Head of caudate nucleus (tissue), 42 donors: ENCODE results near the gene PALD1.
A peak's percentile ranks its signal among the peaks of the same experiment; 100 is the strongest.

Experiments used
- DNase-seq, 42 donors: peaks; one replicate each; pipeline versions ENCODE4 v3.0.0 to v3.0.0-alpha.2; 2020 to 2021; ENCODE audit warnings: mixed read lengths in 7 of 42
- intact Hi-C: fragments of 100-400 bp; cut with DNase I; formaldehyde crosslinking; loops from one replicate; pipeline ENCODE4 v1.15.0; 2022

The PALD1 gene

DNA sequence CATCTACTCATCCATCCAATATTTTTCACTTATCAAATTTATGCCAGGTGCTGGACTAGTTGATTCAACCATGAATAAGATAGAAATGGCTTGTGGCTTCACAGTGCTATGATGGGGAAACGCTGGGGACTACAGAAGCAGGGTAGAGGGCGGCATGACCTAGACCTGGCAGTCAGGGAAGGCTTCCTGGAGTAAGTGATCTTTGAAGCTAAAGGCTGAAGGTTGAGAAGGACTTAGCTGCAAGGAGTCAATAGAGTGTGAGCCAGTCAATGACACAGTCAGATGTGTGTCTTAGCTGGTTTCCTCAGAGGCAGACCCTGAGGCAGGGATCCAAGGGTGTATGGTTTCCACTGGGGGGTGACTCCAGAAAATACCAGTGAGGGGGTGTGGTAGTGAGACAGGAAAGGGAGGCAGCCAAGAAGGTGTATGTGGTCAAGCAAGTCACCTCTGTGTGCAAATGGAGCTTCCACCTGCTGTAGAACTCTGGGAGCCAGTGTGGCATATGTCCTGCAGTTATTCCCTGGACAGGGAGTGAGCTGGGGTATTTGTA lies 113.7 kb downstream of the PALD1 start:
- intact Hi-C loops, result no loop called here
- DNase-seq, result peak in 9 of 42 donors; percentile 1 to 18 (median 5)

DNA sequence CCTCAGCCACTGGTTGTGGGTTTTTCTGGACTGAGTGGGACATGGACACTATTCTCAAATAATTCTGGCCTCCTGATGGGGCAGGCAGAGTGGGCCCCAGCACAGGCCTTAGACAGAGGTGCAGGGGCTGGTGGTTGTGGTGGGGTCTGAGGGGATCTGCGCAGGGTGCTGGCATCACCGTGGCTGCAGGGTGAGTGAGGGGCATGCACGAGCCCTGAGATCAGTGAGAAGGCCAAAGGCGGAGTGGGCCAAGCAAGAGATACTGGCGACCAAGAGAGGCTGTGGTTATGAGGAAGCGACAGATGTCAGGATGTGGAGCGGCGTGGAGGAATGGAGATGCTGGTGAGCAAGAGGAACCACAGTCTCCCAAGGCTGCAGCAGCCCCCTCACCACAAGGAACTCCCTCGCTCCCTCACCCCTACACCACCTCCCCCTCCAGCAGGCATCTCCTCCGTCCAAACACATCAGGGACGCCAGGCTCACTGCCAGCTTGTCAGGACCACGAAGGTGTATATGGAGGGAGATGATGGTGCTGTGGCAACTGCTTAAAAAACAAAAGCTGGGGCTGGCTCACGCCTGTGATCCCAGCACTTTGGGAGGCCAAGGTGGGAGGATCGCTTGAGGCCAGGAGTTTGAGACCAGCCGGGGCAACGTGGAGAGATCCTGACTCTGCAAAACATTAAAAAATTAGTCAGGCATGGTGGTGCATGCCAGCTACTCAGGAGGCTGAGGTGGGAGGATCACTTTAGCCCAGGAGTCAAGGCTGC lies 114.4 kb downstream of the PALD1 start:
- intact Hi-C loops, result no loop called here
- peak in 8 of 42 donors; percentile 4 to 38 (median 14) for DNase-seq

GRCh38 chr10:70593513-70593890 lies 114.9 kb downstream of the PALD1 start:
- intact Hi-C loops, result no loop called here
- peak in 4 of 42 donors; percentile 6 to 29 (median 20) for DNase-seq

DNA sequence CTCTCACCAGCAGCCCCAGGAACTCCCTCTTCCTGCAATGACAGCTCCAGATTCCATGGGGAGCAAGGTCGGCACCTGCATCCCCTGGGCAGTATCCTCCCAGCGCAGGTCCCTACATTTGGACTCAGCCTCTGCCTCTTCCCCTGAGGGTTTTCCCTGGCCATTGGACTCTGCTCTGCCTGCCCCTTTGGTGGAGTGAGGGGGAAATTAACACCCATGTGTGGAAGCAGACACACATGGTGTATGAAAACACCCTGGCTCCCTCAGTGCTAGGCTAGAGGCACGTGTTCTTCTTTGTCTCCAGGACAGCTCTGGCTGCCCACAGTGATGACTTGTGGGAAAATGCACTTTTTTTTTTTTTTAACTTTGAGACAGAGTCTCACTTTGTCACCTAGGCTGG lies 115.6 kb downstream of the PALD1 start:
- intact Hi-C loops, result no loop called here
- peak in 4 of 42 donors; percentile 6 to 37 (median 28) for DNase-seq

DNA sequence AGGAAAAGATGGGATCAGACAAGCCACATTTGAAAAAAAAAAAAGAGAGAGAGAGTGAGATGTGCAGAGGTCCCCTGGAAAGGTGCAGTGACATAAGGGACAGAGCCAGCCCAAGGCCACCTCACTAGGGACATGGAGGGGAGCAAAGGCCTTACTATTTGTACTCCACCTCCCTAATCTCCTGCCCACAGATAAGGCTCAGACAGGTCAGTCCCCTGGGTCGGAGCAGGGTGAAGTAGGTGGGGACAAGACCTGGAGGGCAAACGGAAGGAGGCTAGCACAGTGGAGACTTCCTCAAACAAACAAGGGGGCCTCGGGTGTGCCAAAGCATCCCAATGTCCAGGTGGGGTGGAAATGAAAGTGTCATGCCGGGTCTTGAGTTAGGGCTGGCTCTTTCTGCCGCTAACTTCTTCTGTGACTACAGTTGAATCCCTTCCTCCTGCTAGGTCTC lies 117.0 kb downstream of the PALD1 start:
- DNase-seq, result peak in 4 of 42 donors; percentile 9 to 38 (median 30)
- intact Hi-C loops, result no loop called here

GRCh38 chr10:70596110-70596798 lies 117.7 kb downstream of the PALD1 start:
- intact Hi-C loops, result no loop called here
- DNase-seq, result peak; percentile 25 to 90 (median 69)

DNA sequence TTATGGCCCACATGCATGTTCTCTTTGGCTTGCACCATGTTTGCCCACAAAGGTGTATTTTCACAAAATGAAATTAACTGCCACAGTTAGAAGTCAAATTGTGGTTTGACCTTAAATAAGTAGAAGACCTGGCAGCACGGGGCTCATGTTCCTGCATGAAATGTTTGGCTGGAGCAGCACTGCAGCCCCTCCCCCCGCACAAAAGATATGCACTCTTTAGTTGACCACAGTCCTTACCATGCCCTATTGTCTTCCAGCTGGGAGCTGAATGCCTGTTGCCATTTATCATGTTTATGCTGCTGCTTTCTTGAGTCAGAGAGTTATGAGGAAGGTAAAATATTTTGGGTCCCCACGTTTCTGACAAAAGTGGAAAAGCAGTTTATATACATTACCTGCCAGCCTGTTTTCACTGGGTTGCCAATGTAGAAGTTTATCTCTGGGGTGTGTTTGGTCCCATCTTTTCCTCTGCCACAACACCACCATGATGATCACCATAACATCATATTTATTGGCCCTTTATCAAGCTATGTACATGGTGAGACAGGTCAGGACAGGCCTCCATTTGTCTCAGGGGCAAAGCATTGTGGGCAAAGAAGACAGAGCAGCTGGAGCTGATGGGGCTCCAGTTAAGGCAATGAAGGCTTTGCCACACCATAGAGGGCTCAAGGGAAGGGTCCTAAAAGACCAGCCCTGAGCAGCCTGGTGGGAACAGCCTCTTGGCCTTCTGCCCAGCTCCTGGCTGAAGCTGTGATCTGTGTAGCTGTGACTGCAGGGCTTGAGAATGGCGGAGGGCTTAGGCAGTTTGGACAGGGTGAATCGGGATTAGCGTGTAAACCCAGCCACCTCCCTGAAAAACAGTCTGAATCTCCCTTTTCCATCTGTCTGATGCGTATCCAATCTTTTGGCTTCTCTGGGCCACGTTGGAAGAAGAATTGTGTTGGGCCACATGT lies 118.6 kb downstream of the PALD1 start:
- intact Hi-C loops, result no loop called here
- DNase-seq, result peak in 3 of 42 donors; percentile 31 to 41 (median 40)

DNA sequence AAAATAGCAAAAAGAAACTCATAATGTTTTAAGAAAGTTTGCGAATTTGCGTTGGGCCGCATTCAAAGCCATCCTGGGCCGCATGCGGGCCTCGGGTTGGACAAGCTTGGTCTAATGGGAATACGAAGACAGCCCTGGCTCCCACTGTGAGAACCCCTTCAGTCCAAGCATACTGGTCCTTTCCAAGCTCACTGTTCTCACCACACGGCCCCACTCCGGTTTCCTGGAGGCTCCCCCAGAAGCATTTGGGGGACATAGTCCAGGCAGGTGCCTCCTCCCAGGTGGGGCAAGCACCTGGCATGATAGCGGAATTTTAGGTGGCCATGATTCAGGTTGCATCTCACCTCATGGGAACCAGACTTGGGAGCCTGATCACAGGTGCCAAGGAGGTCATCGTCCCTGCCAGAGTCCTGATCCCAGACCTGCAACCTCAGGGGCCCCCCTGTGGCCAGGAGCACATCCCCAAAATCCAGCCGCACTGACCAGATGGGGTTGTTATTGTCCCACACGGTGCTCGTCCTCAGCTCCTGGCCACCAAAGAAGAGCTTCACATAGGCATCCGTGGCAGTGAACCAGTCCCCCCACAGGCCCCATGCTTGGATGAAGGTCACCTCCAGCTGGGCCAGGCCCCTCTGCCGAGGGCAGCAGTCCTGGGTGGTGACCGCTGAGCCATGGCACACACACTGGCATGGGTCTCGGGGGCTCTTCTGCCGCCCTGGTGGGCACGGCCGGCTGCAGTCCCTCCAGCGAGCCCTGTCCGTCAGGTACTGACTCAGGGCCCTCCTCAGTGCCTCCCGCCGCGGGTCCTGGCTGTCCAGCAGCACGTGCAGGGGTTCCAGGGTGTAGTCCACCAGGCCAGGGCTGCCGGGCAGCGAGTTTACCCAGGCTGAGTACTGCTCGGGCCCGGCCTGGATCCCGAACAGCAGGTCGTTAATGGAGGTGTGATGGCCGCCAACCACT lies 119.6 kb downstream of the PALD1 start:
- intact Hi-C loops, result no loop called here
- peak in 3 of 42 donors; percentile 36 to 42 (median 37) for DNase-seq

- DNase-seq, result peak in 3 of 42 donors; percentile 24 to 26 (median 26)
- intact Hi-C loops, result no loop called here
These were observed 120.3 kb downstream of the PALD1 start for GRCh38 chr10:70598857-70599295.

DNA sequence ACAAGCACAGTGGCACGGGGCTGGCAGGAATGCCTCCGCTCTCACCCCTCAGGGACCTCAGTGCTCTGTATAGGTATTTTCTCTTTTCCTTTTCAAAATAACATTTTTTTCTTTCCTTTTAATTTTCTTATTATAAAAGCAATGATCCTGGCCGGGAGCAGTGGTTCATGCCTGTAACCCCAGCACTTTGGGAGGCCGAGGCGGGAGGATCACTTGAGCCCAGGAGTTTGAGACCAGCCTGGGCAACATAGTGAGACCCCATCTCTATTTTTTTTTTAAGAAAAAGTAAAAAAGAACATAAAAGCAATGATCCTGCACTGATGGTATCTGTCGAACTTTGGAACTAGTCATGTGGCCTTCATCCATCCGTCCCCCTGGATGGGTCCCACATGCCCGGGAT lies 120.8 kb downstream of the PALD1 start:
- peak in 2 of 42 donors; percentile 23 to 25 for DNase-seq
- intact Hi-C loops, result no loop called here

- intact Hi-C loops, result no loop called here
- DNase-seq, result peak in 3 of 42 donors; percentile 12 to 30 (median 27)
These were observed 121.2 kb downstream of the PALD1 start for GRCh38 chr10:70599791-70600190.

- DNase-seq, result peak in 3 of 42 donors; percentile 29 to 38 (median 31)
- intact Hi-C loops, result no loop called here
These were observed 122.2 kb downstream of the PALD1 start for GRCh38 chr10:70600512-70601395.

DNA sequence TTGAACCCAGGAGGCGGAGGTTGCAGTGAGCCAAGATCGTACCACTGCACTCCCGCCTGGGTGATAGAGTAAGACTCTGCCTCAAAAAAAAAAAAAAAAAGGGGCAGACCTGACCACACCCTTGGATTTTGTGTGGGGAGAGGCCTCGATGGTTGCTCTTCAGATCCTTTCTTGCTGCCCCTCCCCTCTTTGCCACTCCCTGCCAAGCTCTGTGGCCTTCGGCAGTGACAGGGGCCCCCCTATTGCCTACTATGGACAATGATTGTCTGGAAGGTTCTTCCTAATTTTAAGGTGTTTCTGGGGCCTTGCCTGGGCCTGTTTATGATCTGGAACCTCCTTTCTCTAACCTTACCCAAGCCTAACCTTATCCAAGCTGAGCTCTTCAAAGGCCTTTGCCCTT lies 123.2 kb downstream of the PALD1 start:
- DNase-seq, result peak in 1 of 42 donors; percentile 7
- intact Hi-C loops, result no loop called here

- intact Hi-C loops, result no loop called here
- DNase-seq, result peak in 2 of 42 donors; percentile 13 to 31
These were observed 124.3 kb downstream of the PALD1 start, which contains the start of gene PRF1 for GRCh38 chr10:70602665-70603448. PRF1 (minus strand) TSS chr10:70602741; CDS start chr10:70600902, 1,839 bp downstream.

DNA sequence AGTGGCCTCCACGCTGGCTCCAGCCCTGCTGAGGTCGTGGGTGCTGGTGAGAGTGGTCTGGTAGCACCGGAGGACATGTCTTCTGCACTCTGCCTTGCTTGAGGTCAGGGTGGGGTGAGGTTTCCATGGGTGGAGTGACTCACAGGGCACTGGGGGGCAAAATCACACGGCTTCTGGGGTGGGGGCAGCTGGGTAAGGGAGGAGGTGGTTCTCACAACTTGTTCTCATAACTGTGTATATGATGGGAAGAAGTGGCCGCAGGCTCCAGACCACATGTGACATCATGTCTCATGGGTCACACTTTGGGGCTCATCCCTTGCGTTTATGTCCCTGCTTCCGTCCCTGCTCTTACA lies 124.9 kb downstream of the PALD1 start:
- intact Hi-C loops, result no loop called here
- peak in 2 of 42 donors; percentile 12 to 25 for DNase-seq

DNA sequence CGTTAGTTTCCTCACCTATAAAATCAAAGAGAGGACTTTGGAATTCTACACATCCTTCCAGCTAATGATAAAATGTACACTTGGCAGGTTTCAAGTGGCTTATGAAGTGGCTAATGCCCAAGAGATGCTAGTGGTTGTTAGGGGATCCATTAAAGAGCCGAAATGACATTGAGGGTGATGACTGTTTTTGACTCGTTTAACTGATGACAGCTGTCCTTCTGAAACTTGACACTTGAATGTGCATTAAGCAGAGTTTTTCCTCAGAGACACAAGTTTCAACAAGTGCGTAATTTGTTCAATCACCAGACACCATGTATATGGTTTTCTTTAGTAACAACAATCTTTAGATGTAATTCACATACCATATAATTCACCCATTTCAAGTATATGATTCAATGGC lies 125.5 kb downstream of the PALD1 start:
- intact Hi-C loops, result no loop called here
- DNase-seq, result peak in 1 of 42 donors; percentile 5
